GM19025 (cell line): ENCODE measurements around the gene FTCD.

Source experiments
- ATAC-seq: cut with Tn5 transposase; IDR thresholded peaks from one replicate; pipeline ENCODE4 v1.9.1; 2021; ENCODE audit warnings: mild to moderate bottlenecking, low read depth, moderate library complexity; ENCODE audit not compliant: unreplicated experiment

The FTCD gene

GRCh38 chr21:46095814-46096595 lies 59.4 kb downstream of the FTCD start:
- no peak for ATAC-seq

GRCh38 chr21:46095083-46095719 lies 60.2 kb downstream of the FTCD start:
- ATAC-seq, result no peak

- ATAC-seq, result no peak
Observed at GRCh38 chr21:46094401-46095082, 60.8 kb downstream of the FTCD start.

GRCh38 chr21:46093668-46094400 lies 61.5 kb downstream of the FTCD start:
- ATAC-seq, result no peak

- no peak for ATAC-seq
Observed at GRCh38 chr21:46092811-46093667, 62.3 kb downstream of the FTCD start.

- no peak for ATAC-seq
Observed at GRCh38 chr21:46092026-46092764, 63.2 kb downstream of the FTCD start.

GRCh38 chr21:46091631-46092025 lies 63.8 kb downstream of the FTCD start:
- no peak for ATAC-seq

- ATAC-seq, result no peak
Observed at GRCh38 chr21:46091118-46091517, 64.3 kb downstream of the FTCD start.

- ATAC-seq, result no peak
Observed at GRCh38 chr21:46089285-46089684, 66.1 kb downstream of the FTCD start.

GRCh38 chr21:46088189-46088588 lies 67.2 kb downstream of the FTCD start:
- no peak for ATAC-seq

GRCh38 chr21:46087641-46088040 lies 67.7 kb downstream of the FTCD start:
- no peak for ATAC-seq
